Measurements from ENCODE around the gene KRT15.

Gene KRT15

GRCh38 chr17:41518789-41519449 is at the start of gene KRT15:
KRT15 (minus strand) TSS chr17:41518890; CDS start chr17:41518827, 63 bp downstream.
- DNase-seq = no peak

GRCh38 chr17:41567317-41567716 is 48.6 kb upstream of the KRT15 start:
- no peak for DNase-seq

GRCh38 chr17:41565338-41565737 is 46.6 kb upstream of the KRT15 start:
- DNase-seq = no peak

- DNase-seq = no peak
Observed at GRCh38 chr17:41563607-41564170, 45.0 kb upstream of the KRT15 start.

GRCh38 chr17:41561554-41561953 is 42.9 kb upstream of the KRT15 start:
- no peak for DNase-seq

- DNase-seq = no peak
Observed at GRCh38 chr17:41559548-41559947, 40.9 kb upstream of the KRT15 start.

- DNase-seq = no peak
Observed at GRCh38 chr17:41556931-41557330, 38.2 kb upstream of the KRT15 start.

- no peak for DNase-seq
Observed at GRCh38 chr17:41556306-41556705, 37.6 kb upstream of the KRT15 start.

- DNase-seq = no peak
Observed at GRCh38 chr17:41555105-41555887, 36.6 kb upstream of the KRT15 start.

GRCh38 chr17:41553987-41554680 is 35.4 kb upstream of the KRT15 start:
- DNase-seq = no peak

GRCh38 chr17:41553176-41553575 is 34.5 kb upstream of the KRT15 start:
- no peak for DNase-seq

- no peak for DNase-seq
Observed at GRCh38 chr17:41552455-41552854, 33.8 kb upstream of the KRT15 start.

- no peak for DNase-seq
Observed at GRCh38 chr17:41551365-41551764, 32.7 kb upstream of the KRT15 start.

- DNase-seq = no peak
Observed at GRCh38 chr17:41549596-41550039, 30.9 kb upstream of the KRT15 start.

- peak; percentile 8 for DNase-seq
Observed at GRCh38 chr17:41548844-41549595, 30.3 kb upstream of the KRT15 start.

GRCh38 chr17:41547921-41548843 is 29.5 kb upstream of the KRT15 start:
- DNase-seq = peak; percentile 6

GRCh38 chr17:41547378-41547841 is 28.7 kb upstream of the KRT15 start:
- DNase-seq = no peak

GRCh38 chr17:41546819-41547218 is 28.1 kb upstream of the KRT15 start:
- no peak for DNase-seq

- no peak for DNase-seq
Observed at GRCh38 chr17:41545829-41546410, 27.2 kb upstream of the KRT15 start.

GRCh38 chr17:41544935-41545334 is 26.2 kb upstream of the KRT15 start:
- no peak for DNase-seq

GRCh38 chr17:41544491-41544892 is 25.8 kb upstream of the KRT15 start:
- no peak for DNase-seq

All from NCI-H1436 treated with DMSO at 0.1 percent for 48 hours (cell line).